ENCODE measurements around the gene F12. TPM values are rescaled to one million over a fixed set of nuclear protein-coding genes. Genes with fewer than 3 reads are reported as not detected.

Gene F12
- total and polyA plus RNA-seq, 2 of the 8 experiments (the other 6 are each of a cell fraction or from before 2014, with no cell fraction given) = 6.5 to 7.8 TPM

- Histone ChIP-seq H3K79me2 (ENCODE audit: control insufficient read depth in 1 of 2, insufficient read depth in 2 of 2, low read length in 2 of 2) (peaks cover 0 to 26% of the 10 kb centered on the region in 2 experiments; a peak in 2 of 4 replicates), H2AFZ (ENCODE audit: low read length) (no peak overlapping the region), H3K4me1 (replicated peaks in 1 of 4; ENCODE audit: control insufficient read depth in 3 of 4, insufficient read depth in 4 of 4, low read length in 3 of 4) (peaks cover 4 to 14% (median 9%) of the 10 kb centered on the region in 4 experiments; a peak in 6 of 7 replicates), H4K5ac (ENCODE audit: insufficient read length, low read depth, low read length) (no peak overlapping the region), H2BK120ac (replicated peaks; ENCODE audit: low read depth, low read length) (no peak overlapping the region), H3K23me2 (ENCODE audit: low read depth, low read length) (peaks cover 10% of the 10 kb centered on the region), H2BK12ac (ENCODE audit: low read depth, low read length) (peak overlapping the region; percentile 84; the same call in 1 of the 2 replicates), H3K4me3 (ENCODE audit: extremely low read depth in 1 of 4, insufficient read depth in 2 of 4, low read depth in 3 of 4, low read length in 4 of 4) (peak overlapping the region; percentile 55 to 95 (median 80)), H4K8ac (ENCODE audit: extremely low read depth, insufficient read depth, low read length) (peak overlapping the region; percentile 7), H4K91ac (replicated peaks; ENCODE audit: insufficient read length, low read length) (peak overlapping the region; percentile 41), H3K27me3 (replicated peaks in 1 of 4; ENCODE audit: control insufficient read depth in 3 of 4, extremely low read depth in 1 of 4, insufficient read depth in 3 of 4, low read length in 3 of 4) (no peaks in the 10 kb centered on the region), H3K4ac (replicated peaks; ENCODE audit: insufficient read length, low read depth, low read length) (peak overlapping the region; percentile 64), H3K18ac (ENCODE audit: extremely low read depth, low read length) (peak overlapping the region; percentile 24; the same call in 1 of the 2 replicates), H3K36me3 (ENCODE audit: control insufficient read depth in 2 of 4, insufficient read depth in 4 of 4, low read length in 3 of 4) (peaks cover 0 to 12% (median 8%) of the 10 kb centered on the region in 4 experiments; a peak in 4 of 8 replicates), H2BK5ac (ENCODE audit: low read depth, low read length) (no peak overlapping the region; the same call in 1 of the 2 replicates), H3K27ac (ENCODE audit: low read depth, low read length) (peak overlapping the region; percentile 88), H3K4me2 (ENCODE audit: insufficient read depth in 1 of 2, low read depth in 2 of 2, low read length in 2 of 2) (peak overlapping the region; percentile 70 to 94), H3K14ac (ENCODE audit: insufficient read length) (no peak overlapping the region), H3K9ac (replicated peaks in 1 of 4; ENCODE audit: extremely low read depth in 1 of 4, low read depth in 3 of 4, low read length in 3 of 4) (peak overlapping the region; percentile 67 to 98 (median 92)), H3K9me3 (ENCODE audit: insufficient read depth in 2 of 2, low read depth in 1 of 2, low read length in 1 of 2) (no peaks in the 10 kb centered on the region), H2AK5ac (ENCODE audit: low read depth, low read length) (no peak overlapping the region), H2BK20ac (ENCODE audit: low read length) (no peak overlapping the region), H3K56ac (replicated peaks; ENCODE audit: insufficient read length, low read depth, low read length) (no peak overlapping the region), H3K23ac (ENCODE audit: insufficient read length) (no peak overlapping the region), H3K79me1 (ENCODE audit: low read depth, low read length) (peaks cover 16% of the 10 kb centered on the region), H2BK15ac (ENCODE audit: low read length) (peak overlapping the region; percentile 81), H4K20me1 (replicated peaks in 1 of 2; ENCODE audit: control insufficient read depth in 1 of 2, insufficient read depth in 2 of 2, low read length in 2 of 2) (peaks cover 15 to 21% of the 10 kb centered on the region in 2 experiments)
- ChIA-PET POLR2A (ENCODE audit: partially characterized antibody) (interaction anchor here (0.5 to 24.2 kb wide), 16 partner anchors 10 to 107 kb away, joined by 3 to 460 read pairs (median 5); partner anchors contain the start of genes DDX41, LMAN2, PDLIM7 and PRR7), CTCF (ENCODE audit: partially characterized antibody) (interaction anchor here (0.8 to 7.1 kb wide), 15 partner anchors 10 to 117 kb away, joined by 3 to 57 read pairs (median 5); partner anchors contain the start of gene PFN3)
- DNase-seq (ENCODE audit: low read depth in 1 of 2, low spot score in 2 of 2) (no peak), FAIRE-seq (no peak)
- WGBS, 2 experiments (ENCODE audit: extremely low coverage in 1 of 2, insufficient coverage in 1 of 2, insufficient read length in 1 of 2, insufficient replicate concordance in 2 of 2, low coverage in 1 of 2, low lambda C conversion rate in 2 of 2, missing lambda C conversion rate in 1 of 2) = 38% methylated on average over 10 of the region's 11 CpGs; no CpG with 5 or more reads in 1 of the 2 experiments
- TF ChIP-seq, protein P1, sequence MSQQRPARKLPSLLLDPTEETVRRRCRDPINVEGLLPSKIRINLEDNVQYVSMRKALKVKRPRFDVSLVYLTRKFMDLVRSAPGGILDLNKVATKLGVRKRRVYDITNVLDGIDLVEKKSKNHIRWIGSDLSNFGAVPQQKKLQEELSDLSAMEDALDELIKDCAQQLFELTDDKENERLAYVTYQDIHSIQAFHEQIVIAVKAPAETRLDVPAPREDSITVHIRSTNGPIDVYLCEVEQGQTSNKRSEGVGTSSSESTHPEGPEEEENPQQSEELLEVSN (IDR thresholded peaks at IDR 0.05) = peak; percentile 94
- TF ChIP-seq, protein P2, sequence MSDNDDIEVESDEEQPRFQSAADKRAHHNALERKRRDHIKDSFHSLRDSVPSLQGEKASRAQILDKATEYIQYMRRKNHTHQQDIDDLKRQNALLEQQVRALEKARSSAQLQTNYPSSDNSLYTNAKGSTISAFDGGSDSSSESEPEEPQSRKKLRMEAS (IDR thresholded peaks at IDR 0.05) = peak; percentile 82; the same call in 1 of the 2 replicates
- TF ChIP-seq CBX8 (IDR thresholded peaks at IDR 0.05; ENCODE audit: borderline replicate concordance, low read depth, low read length) (no peak), POLR2AphosphoS5 (IDR thresholded peaks at IDR 0.05; ENCODE audit: low read depth, low read length) (0 out of 2 replicates have a peak, but pooled peaks have one; percentile 1), JUN (IDR thresholded peaks at IDR 0.05; ENCODE audit: low read depth, low read length) (no peak)
These were observed 18.0 kb upstream of the F12 start for GRCh38 chr5:177427211-177427822.
